ENCODE measurements around the gene CEP76.

DNA sequence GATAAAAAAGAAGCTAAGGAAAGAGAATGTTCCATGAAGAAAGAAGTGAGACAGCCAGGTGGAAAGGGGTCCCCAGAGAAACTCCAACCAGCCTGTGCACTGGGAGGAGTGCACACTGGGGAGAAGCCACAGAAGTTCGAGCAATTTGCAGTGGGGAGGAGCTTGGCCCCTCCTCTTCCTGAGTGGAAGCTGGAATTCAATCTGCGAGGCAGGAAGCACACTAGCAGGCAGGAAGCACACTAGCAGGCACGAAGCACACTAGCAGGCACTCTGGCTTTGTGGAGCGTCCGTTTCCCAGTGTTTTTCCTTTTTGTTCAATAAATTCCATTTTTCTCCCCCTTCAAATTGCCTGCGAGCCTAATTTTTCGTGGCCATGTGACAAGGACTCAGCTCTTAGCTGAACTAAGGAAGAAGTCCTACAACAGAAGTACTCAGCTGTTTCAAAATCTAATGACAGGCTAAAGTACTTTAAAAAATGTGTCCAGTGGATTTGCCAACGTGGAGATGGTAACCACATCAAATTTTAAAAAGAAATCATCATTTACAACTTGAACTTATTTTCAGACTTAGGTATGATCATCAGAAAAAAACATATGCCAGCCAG is 23.2 kb downstream of the CEP76 start:
- TF ChIP-seq, protein P1, sequence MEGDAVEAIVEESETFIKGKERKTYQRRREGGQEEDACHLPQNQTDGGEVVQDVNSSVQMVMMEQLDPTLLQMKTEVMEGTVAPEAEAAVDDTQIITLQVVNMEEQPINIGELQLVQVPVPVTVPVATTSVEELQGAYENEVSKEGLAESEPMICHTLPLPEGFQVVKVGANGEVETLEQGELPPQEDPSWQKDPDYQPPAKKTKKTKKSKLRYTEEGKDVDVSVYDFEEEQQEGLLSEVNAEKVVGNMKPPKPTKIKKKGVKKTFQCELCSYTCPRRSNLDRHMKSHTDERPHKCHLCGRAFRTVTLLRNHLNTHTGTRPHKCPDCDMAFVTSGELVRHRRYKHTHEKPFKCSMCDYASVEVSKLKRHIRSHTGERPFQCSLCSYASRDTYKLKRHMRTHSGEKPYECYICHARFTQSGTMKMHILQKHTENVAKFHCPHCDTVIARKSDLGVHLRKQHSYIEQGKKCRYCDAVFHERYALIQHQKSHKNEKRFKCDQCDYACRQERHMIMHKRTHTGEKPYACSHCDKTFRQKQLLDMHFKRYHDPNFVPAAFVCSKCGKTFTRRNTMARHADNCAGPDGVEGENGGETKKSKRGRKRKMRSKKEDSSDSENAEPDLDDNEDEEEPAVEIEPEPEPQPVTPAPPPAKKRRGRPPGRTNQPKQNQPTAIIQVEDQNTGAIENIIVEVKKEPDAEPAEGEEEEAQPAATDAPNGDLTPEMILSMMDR (IDR thresholded peaks at IDR 0.05; ENCODE audit: low read length): no peak
- no peak for TF ChIP-seq EZH2 (optimal IDR thresholded peaks at IDR 0.05; ENCODE audit: low read depth, low read length)
- TF ChIP-seq EZH2phosphoT487 (IDR thresholded peaks at IDR 0.05; ENCODE audit: low read length): no peak

Measured in MM.1S (cell line).